Measurements from ENCODE around the gene WDPCP. TPM values are rescaled to one million over a fixed set of nuclear protein-coding genes. Genes with fewer than 3 reads are reported as not detected.

The WDPCP gene
- total and polyA plus RNA-seq, 2 of the 13 experiments (the other 11 are each of a cell fraction or from before 2014, with no cell fraction given) = 2.9 to 5.2 TPM

- TF ChIP-seq MED13 (CRISPR knock-in tag; IDR thresholded peaks at IDR 0.05) (no peak), ZNF770 (CRISPR knock-in tag; IDR thresholded peaks at IDR 0.05) (no peak), NFE2L1 (CRISPR knock-in tag; IDR thresholded peaks at IDR 0.05; ENCODE audit: borderline replicate concordance) (no peak), ATF2 (CRISPR knock-in tag; IDR thresholded peaks at IDR 0.05) (no peak)
These were observed 6.8 kb downstream of the WDPCP start (continued) for GRCh38 chr2:63581298-63581961.

- no peaks in the 10 kb centered on the region for H4K20me1 ChIP-seq (ENCODE audit: insufficient read depth, low read length)
- FAIRE-seq (no peak), DNase-seq (ENCODE audit: low spot score) (no peak), ATAC-seq (no peak)
- intact Hi-C loops (cut with micrococcal nuclease; ENCODE audit: unreplicated experiment) = no loop called here
- no peak overlapping the region for H3K4me3 ChIP-seq (replicated peaks in 1 of 3; ENCODE audit: insufficient read depth in 1 of 3, low read depth in 2 of 3, low read length in 3 of 3)
- WGBS (ENCODE audit: low lambda C conversion rate) = 91% methylated on average over 4 of the region's 4 CpGs
- BruUV-seq (replicated peaks) = no TSS peak
- H3K9ac ChIP-seq (ENCODE audit: insufficient read depth, low read depth, low read length) = no peak overlapping the region
- no peaks in the 10 kb centered on the region for H3K27me3 ChIP-seq (ENCODE audit: control insufficient read depth in 1 of 2, insufficient read depth in 2 of 2, low read length in 2 of 2)
- no peaks in the 10 kb centered on the region for H3K36me3 ChIP-seq (replicated peaks in 1 of 2; ENCODE audit: control insufficient read depth in 1 of 2, insufficient read depth in 2 of 2, low read length in 2 of 2)
- CTCF ChIA-PET (ENCODE audit: low intra/inter-chr PET ratio, low total read pairs) = no interaction called here
- H3K9me3 ChIP-seq (ENCODE audit: low read length) = no peaks in the 10 kb centered on the region
- TF ChIP-seq YEATS2 (CRISPR knock-in tag; IDR thresholded peaks at IDR 0.05; ENCODE audit: borderline replicate concordance) (no peak), KDM5B (CRISPR knock-in tag; IDR thresholded peaks at IDR 0.05; ENCODE audit: borderline replicate concordance) (no peak)
- no peak overlapping the region for H2AFZ ChIP-seq (ENCODE audit: low read length)
- H3K27ac ChIP-seq (ENCODE audit: extremely low read length, insufficient read depth, low read length) = no peak overlapping the region
- H3K4me2 ChIP-seq (ENCODE audit: low read depth, low read length) = no peak overlapping the region
- H3K4me1 ChIP-seq (ENCODE audit: insufficient read depth, low read length) = no peaks in the 10 kb centered on the region
- POLR2A ChIA-PET = no interaction called here
- no peaks in the 10 kb centered on the region for H3K79me2 ChIP-seq (ENCODE audit: insufficient read depth, low read length)
- in situ Hi-C loops (cut with HindIII; ENCODE audit: extremely low pct_ligation_motif_present, low pct_unique_long_range_greater_than_20kb) = no loop called here
These were observed 7.5 kb downstream of the WDPCP start for GRCh38 chr2:63580651-63581297.

All from HepG2 (cell line).